ENCODE measurements around the gene LDB3.

The LDB3 gene

DNA sequence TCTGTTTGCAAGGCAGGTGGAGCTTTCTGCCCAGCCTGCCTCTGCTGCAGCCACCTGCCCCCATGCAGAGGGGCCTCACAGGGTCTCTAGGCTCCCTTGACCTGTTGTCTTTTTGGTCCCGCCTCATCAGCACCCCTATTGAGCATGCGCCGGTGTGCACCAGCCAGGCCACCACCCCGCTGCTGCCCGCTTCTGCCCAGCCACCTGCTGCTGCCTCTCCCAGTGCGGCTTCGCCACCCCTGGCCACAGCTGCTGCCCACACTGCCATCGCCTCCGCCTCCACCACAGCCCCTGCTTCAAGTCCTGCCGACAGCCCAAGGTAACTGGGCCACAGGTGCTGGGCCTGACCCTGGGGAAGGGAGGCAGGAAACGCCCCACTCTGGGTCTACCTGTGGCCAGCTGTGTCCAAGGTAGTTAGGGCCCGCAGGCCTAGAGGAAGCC, 38.1 kb downstream of the LDB3 start:
- DNase-seq (ENCODE audit: low read depth in 2 of 2): no peak

DNA sequence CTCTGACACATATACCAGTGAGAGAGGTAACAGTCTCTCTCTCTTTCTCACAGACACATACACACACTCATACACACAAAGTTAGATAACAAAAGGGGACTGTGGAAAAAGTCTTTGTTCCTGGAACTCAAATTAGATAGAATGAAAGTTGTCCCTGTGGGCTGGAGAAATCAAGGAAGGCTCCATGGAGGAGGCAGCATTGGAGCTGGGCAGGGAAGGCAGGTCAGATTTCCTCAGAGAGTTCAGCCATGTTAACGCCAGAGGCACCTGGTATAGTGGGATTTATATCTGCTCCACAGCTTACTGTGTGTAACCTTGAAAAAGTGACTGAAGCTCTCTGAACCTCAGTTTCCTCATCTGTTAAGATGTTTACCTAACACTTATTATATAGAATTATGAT, 38.7 kb downstream of the LDB3 start:
- DNase-seq (ENCODE audit: low read depth in 2 of 2): no peak

- DNase-seq (ENCODE audit: low read depth in 2 of 2): no peak
Measured at GRCh38 chr10:86707505-86707904, 39.2 kb downstream of the LDB3 start.

DNA sequence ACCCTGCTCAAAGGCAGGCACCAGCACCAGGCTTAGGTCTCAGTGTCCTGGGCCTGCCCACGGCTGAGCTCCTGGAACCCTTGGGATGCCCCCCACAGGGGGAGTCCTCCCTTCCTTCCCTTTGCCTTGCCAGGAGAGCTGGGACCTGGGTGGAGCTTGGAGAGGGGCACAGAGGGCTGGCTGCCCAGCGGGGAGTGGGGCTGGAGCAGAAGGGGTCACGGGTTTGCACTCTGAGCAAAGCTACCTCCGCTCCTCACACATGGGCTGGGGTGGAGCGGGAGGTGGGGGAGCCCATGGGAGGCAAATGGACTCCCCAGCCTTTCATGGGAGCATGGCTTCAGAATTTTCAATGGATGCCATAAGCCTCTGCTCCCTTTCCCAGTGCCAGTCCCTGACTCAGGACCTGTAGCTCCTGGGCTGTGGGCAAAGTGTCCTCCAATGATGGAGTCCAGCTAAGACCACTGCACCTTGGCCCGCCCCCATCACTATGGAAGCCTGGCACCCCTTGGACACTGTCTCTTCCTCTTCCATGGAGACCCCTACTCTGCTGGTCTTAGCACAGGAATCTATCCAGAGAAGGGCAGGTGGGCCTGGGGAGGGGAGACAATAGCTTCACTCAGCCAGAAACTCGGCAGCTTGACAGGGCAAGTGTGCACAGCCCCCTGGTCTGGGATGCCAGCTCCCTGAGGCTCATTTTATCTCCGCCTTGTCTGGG, 39.9 kb downstream of the LDB3 start:
- no peak for DNase-seq (ENCODE audit: low read depth in 2 of 2)

DNA sequence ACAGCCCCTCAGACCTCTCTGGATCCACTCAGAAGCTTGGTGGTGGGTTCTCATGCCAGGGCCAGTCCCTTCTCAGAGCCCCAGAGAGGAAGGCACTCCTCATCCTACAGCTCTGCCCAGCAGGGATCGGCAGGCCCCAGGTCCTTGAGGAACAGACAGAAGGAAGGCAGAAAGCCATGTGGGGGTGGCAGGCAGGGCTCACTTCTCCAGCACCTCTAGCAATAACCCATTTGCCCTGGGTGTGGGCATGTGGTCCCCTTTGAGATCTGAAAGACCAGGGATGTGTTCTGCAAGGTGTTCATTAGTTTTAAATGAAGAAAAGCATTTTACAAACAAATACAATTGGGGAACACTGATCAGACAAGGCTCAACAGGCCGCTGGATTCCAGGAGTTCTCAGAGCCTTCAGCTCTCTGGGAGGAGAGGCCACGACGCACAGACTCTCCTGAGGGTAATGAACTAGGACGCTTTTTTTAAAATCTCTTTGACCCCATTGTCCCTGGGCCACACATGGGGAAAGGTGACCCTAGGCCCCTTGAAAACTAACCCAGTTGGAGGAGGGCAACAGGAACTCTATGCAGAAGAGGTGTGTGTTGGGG, 40.6 kb downstream of the LDB3 start:
- no peak for DNase-seq (ENCODE audit: low read depth in 2 of 2)

DNA sequence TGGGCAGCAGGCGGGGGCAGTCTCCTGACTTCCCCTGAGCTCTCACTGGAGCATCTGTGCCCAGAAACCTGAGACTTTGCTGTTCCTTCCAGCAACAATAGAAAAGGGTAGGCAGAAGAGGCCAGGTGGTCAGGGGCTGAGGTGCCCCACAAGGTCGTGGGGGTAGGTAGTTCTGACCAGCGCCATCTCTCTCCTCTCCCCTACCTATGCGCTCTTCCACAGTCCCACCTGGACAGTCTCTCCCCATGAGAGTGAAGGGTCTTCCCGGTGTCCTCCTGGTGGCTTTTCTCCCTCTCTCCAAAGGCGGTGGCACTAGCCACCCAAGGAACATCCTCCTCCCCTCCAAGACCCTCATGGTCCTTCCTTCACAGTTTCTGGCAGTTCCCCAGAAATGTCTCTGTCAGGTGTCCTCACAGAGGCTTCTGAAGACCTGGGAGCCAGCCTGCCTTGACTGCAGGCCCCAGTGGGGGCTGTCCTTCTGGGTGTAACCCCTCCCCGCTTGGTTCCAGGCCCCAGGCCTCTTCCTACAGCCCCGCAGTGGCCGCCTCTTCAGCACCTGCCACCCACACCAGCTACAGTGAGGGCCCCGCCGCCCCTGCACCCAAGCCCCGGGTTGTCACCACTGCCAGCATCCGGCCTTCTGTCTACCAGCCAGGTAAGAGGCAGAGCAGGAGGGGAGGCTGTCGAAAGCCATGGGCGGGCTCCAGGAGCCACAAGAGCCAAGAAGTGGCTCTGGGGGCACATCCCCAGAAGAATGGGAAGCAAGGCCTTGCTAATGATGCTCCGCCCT, 41.3 kb downstream of the LDB3 start:
- DNase-seq (ENCODE audit: low read depth in 2 of 2): no peak

- peak; percentile 60 to 62 for DNase-seq (ENCODE audit: low read depth in 2 of 2)
Measured at GRCh38 chr10:86710987-86711512, 42.7 kb downstream of the LDB3 start.

- peak; percentile 8 to 17 for DNase-seq (ENCODE audit: low read depth in 2 of 2)
Measured at GRCh38 chr10:86711513-86712316, 43.4 kb downstream of the LDB3 start.

DNA sequence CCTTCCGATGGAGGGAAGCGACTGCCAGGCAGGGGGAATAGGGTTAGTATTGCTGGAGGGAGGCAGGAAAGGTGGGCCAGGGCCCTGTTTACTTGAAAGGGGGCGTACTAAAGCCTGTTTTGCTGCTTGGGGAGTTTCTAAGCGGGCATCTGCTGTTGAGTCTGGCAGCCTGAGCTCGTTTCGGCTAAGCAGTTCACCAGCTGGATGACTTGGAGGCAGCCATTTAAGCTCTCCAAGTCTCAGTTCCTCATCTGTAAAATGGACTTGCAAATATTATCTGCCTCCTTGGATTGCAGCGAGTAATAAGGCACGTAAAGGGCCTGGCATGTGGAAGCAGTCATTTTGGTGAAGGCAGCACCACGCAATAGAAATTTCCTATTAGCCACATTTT, 44.0 kb downstream of the LDB3 start:
- no peak for DNase-seq (ENCODE audit: low read depth in 2 of 2)

GRCh38 chr10:86715156-86715795, 47.0 kb downstream of the LDB3 start:
- DNase-seq (ENCODE audit: low read depth in 2 of 2): no peak

GRCh38 chr10:86715836-86716235, 47.5 kb downstream of the LDB3 start:
- no peak for DNase-seq (ENCODE audit: low read depth in 2 of 2)

DNA sequence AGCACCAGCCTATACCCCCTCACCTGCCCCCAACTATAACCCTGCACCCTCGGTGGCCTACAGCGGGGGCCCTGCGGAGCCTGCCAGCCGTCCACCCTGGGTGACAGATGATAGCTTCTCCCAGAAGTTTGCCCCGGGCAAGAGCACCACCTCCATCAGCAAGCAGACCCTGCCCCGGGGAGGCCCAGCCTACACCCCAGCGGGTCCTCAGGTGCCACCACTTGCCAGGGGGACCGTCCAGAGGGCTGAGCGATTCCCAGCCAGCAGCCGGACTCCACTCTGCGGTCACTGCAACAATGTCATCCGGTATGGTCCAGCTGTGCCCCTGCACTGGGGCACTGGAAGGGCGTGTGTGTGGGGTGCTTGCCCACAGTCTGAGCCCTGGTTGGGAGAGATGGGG, 48.2 kb downstream of the LDB3 start:
- DNase-seq (ENCODE audit: low read depth in 2 of 2): no peak

GRCh38 chr10:86718556-86718955, 50.2 kb downstream of the LDB3 start:
- DNase-seq (ENCODE audit: low read depth in 2 of 2): no peak

- DNase-seq (ENCODE audit: low read depth in 2 of 2): no peak
Measured at GRCh38 chr10:86721232-86721631, 52.9 kb downstream of the LDB3 start.

DNA sequence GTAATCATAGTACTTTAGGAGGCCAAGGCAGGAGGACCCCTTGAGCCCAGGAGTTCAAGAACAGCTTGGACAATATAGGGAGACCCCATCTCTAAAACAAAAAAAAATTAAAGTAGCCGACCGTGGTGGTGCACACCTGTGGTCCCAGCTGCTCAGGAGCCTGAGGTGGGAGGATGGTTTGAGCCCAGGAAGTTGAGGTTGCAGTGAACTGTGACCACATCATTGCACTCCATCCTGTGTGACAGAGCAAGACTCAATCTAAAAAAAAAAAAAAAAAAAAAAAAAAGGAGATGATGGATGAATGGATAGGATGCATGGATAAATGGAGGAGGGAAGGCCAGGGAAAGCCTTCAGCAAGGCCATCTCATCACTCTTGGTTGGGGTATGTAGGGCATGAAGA, 54.7 kb downstream of the LDB3 start:
- DNase-seq (ENCODE audit: low read depth in 2 of 2): no peak

- DNase-seq (ENCODE audit: low read depth in 2 of 2): no peak
Measured at GRCh38 chr10:86724445-86724844, 56.1 kb downstream of the LDB3 start.

DNA sequence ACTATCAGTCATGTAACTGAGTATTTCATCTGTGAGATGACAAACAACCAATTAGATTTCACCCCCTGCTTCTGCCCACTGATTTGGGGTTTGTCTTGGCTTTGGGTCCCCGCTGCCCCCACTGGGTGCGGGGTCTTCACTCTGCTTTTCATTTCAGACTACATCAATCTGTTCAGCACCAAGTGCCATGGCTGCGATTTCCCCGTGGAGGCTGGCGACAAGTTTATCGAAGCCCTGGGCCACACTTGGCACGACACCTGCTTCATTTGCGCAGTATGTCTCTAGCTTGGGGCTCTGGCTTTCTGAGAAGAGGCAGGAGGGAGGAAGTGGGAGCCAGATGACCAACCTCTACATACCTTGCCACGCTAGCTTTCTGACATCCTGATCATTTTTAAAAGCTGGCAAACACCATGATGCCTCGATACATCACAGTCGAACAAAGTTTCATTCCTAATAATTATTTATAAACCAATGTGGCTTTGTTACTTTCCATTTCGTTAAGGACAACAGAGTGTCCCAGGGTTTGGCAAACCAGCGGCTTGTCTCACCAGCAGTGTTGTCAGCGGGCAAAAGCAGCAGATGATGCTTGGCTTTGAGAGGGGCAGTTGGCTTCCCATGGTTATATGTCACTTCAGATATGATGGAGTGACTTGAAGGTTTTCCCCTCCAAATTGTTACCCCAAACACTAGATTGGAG, 57.8 kb downstream of the LDB3 start:
- no peak for DNase-seq (ENCODE audit: low read depth in 2 of 2)

- no peak for DNase-seq (ENCODE audit: low read depth in 2 of 2)
Measured at GRCh38 chr10:86726677-86726999, 58.3 kb downstream of the LDB3 start.

- DNase-seq (ENCODE audit: low read depth in 2 of 2): no peak
Measured at GRCh38 chr10:86727470-86727869, 59.2 kb downstream of the LDB3 start.

DNA sequence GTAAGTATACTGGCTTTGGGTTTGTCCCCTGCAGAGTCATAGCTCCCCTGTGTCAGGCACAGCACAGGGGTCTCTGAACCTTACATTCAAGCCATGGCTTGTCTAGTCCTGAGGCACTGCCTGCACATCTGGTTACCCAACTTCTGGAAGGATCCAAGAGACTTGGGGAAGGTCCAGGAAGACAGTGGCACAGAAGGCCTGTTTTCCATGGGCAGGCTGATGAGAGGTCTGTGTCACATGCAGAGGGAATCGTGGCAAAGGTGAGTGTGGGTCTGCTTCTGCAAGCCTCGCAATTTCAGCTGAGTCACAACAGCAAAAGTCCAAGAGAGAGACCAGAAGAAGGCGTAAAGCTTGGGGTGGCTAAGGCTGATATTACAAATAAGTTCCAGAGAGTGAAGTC, 59.7 kb downstream of the LDB3 start:
- DNase-seq (ENCODE audit: low read depth in 2 of 2): no peak

GRCh38 chr10:86729677-86730076, 61.4 kb downstream of the LDB3 start:
- DNase-seq (ENCODE audit: low read depth in 2 of 2): no peak

Data from activated CD8-positive, alpha-beta memory T cell treated with anti-CD3 and anti-CD28 coated beads for 4 hours (primary cell).